Measurements from ENCODE around the gene KCNQ2.

KCNQ2 gene

DNA sequence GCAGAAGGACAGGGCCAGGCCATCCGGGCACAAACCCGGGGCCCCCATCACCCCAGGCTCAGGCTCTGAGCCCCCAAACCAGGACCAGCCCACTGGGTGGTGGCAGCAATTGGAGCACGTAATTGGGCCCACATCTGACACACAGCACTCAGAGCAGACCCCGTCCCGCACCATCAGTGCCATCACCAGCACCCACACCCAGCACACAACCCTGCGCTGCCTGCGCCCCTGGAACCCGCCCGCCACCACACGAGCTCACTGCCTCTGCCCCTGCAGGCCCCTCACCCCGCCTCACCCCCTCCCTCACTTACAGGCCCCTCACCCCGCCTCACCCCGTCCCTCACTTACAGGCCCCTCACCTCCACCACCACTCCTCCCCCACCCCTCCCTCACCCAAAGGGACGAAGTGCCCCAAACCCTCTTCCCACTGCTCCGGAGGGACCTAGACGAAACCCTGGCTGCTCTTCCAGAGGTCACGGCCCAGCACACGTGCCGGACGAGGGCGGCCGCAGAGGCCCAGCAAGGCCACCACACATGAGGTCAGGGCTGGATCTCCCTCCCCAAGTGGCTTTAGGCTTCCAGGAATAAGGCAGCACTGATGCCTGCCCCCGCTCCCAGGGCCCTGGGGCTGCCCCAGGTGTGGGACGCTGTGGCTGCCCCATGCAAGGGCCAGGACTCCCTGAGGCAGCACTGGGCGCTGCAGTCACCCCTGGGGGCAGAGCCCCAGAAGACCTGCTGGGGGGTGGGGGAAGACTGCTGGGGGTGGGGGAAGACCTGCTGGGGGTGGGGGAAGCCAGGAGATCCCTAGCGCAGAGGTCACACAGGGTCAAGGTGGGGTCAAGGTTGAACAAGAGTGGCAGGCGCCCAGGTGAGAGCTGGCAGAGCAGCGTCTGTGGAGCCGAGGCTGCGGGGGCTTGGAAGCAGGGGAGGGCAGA is 22.4 kb downstream of the KCNQ2 start:
- peaks cover 7% of the 10 kb centered on the region for H3K4me1 Mint-ChIP-seq (ENCODE audit: low read depth)
- peaks cover 18% of the 10 kb centered on the region for H3K27me3 Mint-ChIP-seq
- H3K36me3 Mint-ChIP-seq (ENCODE audit: low read depth): no peaks in the 10 kb centered on the region
- H3K4me3 Mint-ChIP-seq: no peak overlapping the region
- no peak overlapping the region for H3K27ac Mint-ChIP-seq
- H3K9me3 Mint-ChIP-seq: no peaks in the 10 kb centered on the region

DNA sequence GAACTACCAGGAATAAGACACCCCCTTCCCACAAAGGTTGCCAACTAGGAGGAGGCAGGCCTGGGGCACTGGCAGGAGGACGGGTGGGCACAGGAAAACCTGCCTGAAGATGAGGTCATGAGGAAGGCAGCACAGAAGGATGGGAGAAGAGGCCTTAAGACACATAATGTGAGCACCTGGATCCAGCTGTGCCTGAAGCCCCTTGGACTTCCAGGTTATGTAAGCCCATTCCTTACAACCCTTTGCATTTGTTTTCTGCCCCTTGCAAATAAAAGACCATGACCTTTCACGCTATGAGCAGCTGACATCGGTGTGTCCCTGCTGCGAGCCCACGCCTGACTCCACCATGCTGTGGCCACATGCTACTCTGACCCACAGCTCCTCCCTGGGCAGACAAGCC is 23.4 kb downstream of the KCNQ2 start:
- no peak overlapping the region for H3K27ac Mint-ChIP-seq
- H3K9me3 Mint-ChIP-seq: no peaks in the 10 kb centered on the region
- no peak overlapping the region for H3K4me3 Mint-ChIP-seq
- peaks cover 8% of the 10 kb centered on the region for H3K27me3 Mint-ChIP-seq
- peaks cover 3% of the 10 kb centered on the region for H3K4me1 Mint-ChIP-seq (ENCODE audit: low read depth)
- no peaks in the 10 kb centered on the region for H3K36me3 Mint-ChIP-seq (ENCODE audit: low read depth)

DNA sequence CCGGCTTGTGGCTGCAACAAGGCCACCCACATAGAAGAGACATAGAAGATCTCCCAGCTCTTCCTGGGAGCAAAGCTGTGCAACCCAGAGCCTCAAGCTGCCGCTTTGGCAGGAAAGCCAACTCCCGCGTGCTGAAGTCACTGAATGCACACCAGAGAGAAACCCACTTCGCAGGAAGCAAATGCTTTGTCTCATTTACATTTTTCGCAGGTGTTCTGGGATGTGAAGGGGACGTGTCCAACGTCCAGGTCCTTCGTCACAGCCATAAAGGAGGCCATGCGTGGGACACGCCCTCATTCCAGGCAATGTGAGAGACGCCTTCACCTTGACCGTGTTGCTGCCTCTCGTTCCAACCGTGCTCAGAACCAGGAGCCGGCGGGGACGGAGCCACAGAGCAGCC is 24.4 kb downstream of the KCNQ2 start:
- Mint-ChIP-seq H3K36me3 (ENCODE audit: low read depth) (no peaks in the 10 kb centered on the region), H3K4me3 (no peak overlapping the region), H3K9me3 (peaks cover 3% of the 10 kb centered on the region), H3K27me3 (peaks cover 5% of the 10 kb centered on the region), H3K4me1 (ENCODE audit: low read depth) (no peaks in the 10 kb centered on the region), H3K27ac (no peak overlapping the region)

DNA sequence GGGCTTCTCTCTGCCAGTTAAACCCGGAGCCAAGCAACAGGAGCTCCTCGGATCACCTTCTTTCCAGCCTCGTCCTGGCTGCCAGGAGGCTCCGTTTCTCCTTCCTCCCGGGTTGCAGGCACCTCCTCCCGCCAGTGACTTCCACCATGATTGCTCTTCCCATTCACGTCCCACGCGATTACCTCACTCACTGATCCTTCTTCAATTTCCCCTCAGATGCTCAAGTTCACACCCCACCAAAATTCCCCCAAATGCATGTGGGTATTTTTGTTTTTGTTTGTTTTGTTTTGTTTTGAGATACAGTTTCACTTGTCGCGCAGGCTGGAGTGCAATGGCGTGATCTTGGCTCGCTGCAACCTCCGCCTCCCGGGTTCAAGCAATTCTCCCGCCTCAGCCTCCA is 25.1 kb downstream of the KCNQ2 start:
- Mint-ChIP-seq H3K27me3 (peaks cover 5% of the 10 kb centered on the region), H3K36me3 (ENCODE audit: low read depth) (no peaks in the 10 kb centered on the region), H3K4me1 (ENCODE audit: low read depth) (peaks cover 3% of the 10 kb centered on the region), H3K9me3 (peaks cover 5% of the 10 kb centered on the region), H3K4me3 (no peak overlapping the region), H3K27ac (no peak overlapping the region)

DNA sequence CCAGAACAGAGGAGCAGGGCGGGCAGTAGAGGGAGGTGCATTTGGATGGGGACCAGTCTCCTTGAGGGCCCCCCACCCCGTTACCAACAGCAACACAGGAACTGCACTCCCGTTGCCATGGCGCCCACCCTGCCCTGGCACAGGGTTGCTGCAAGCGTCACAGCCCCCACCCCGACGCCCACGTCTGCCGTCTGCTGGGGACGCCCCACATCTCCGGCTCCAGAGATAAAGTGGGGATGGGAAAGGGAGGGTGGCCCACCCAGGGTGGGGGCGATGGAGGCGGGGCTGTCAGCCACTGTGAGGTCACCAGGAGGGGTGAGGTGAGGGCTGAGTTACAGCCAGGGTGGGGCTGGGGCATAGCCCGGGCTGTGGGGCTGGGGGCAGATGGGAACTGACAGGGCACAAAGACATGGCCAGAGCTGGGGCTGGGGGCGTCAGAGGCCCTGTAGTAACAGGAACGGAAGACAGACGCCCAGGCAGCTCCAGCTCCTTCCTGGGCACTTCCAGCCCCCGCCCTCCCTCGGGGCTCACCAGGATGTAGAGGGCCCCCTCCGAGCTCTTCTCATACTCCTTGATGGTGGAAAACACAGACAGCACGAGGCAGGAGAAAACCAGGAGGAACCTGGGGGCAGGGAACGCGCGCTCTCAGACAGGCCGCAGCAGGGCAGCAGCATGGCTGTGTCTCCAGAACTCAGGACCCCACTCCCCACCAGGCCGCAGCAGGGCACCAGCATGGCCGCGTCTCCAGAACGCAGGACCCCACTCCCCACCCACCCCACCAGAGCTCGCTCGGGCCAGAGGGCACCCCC is 26.0 kb downstream of the KCNQ2 start:
- H3K27me3 Mint-ChIP-seq: peaks cover 5% of the 10 kb centered on the region
- no peak overlapping the region for H3K4me3 Mint-ChIP-seq
- peaks cover 5% of the 10 kb centered on the region for H3K9me3 Mint-ChIP-seq
- peaks cover 12% of the 10 kb centered on the region for H3K4me1 Mint-ChIP-seq (ENCODE audit: low read depth)
- no peaks in the 10 kb centered on the region for H3K36me3 Mint-ChIP-seq (ENCODE audit: low read depth)
- no peak overlapping the region for H3K27ac Mint-ChIP-seq

DNA sequence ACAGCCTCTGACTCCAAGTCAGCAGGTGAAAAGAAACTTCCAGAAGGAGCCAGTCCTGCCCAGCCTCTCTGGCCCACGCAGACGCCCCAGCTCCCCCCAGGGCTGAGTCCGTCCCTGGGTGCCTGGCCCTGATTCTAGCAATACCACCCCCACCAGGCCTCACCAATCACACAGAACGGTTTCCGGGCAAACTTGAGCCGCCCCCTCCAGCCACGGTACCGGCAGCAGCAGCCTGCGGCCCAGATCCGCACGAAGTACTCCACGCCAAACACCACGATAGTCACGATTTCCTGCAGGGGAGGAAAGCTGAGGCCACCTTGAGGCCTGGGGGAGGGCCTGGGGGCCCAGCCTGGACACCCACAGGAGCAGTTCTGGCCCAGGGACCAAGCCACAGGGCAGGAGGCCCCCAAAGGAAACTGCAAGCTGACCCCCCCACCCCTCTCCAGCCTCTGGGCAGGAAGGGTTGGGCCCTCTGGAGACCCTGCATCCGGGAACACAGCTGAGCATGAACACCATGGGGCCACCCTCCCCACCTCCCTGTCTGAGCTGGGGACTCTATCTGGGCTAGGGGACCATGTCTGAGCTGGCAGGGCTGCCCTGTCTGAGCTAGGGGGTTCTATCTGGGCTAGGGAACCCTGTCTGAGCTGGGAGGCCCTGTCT is 27.2 kb downstream of the KCNQ2 start:
- Mint-ChIP-seq H3K4me3 (no peak overlapping the region), H3K9me3 (peaks cover 5% of the 10 kb centered on the region), H3K4me1 (ENCODE audit: low read depth) (peaks cover 21% of the 10 kb centered on the region), H3K27me3 (peaks cover 5% of the 10 kb centered on the region), H3K36me3 (ENCODE audit: low read depth) (no peaks in the 10 kb centered on the region), H3K27ac (no peak overlapping the region)

DNA sequence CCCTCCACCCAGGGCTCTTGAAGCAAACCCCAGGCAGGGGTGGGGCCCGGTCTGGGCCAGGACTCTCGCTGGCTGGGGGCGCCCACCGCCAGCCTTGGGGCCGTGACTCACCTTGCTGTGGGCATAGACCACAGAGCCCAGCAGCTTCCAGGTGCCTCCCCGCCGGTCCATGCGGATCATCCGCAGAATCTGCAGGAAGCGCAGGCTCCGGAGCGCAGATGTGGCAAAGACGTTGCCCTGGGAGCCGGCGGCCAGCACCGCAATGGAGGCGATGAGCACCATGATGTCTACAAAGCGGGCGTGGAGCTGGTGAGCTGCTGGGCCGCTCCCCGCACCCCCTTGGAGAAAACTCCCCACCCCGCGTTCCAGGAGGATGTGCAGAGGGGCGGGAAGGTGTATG is 27.9 kb downstream of the KCNQ2 start:
- Mint-ChIP-seq H3K4me3 (no peak overlapping the region), H3K9me3 (peaks cover 5% of the 10 kb centered on the region), H3K27ac (no peak overlapping the region), H3K36me3 (ENCODE audit: low read depth) (no peaks in the 10 kb centered on the region), H3K4me1 (ENCODE audit: low read depth) (peaks cover 21% of the 10 kb centered on the region), H3K27me3 (peaks cover 5% of the 10 kb centered on the region)

DNA sequence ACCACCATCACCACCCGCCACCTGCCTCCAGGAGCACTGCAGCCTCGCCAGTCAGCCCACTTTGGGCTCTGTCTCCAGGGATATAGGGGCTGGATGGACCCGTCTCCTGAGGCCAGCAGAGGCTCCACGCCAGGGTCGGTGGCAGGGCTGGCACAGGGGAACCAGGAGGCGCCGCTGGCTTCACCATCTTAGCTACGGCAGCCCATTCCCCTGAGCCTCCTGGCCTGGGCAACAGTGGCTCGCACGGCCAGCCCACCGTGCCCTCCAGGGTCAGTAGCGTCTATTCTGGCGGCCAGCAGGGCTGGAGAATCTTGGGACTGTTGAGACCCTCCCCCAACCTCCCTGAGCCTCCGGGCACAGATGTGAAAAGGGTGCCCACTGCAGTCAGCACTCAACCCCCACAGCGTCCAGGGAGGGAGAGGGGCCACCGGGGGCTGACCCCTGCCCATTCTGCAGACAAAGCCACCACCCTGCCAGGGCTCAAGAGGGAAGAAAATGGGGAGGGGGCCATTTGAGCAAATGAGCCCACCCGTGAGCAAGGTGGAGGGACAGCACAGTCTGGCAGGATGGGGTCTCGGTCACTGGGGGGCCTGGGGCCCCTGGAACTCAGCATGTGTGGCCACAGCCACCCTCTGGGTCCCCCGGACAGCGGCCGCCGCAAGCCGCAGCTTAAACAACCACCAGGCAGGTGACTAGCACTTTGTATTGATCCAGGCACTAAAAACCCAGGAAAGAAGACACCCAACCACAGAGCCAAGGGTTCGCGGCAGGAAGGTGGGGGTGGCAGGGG is 28.7 kb downstream of the KCNQ2 start:
- Mint-ChIP-seq H3K36me3 (ENCODE audit: low read depth) (no peaks in the 10 kb centered on the region), H3K9me3 (peaks cover 5% of the 10 kb centered on the region), H3K4me1 (ENCODE audit: low read depth) (peaks cover 21% of the 10 kb centered on the region), H3K4me3 (no peak overlapping the region), H3K27me3 (peaks cover 5% of the 10 kb centered on the region), H3K27ac (no peak overlapping the region)

DNA sequence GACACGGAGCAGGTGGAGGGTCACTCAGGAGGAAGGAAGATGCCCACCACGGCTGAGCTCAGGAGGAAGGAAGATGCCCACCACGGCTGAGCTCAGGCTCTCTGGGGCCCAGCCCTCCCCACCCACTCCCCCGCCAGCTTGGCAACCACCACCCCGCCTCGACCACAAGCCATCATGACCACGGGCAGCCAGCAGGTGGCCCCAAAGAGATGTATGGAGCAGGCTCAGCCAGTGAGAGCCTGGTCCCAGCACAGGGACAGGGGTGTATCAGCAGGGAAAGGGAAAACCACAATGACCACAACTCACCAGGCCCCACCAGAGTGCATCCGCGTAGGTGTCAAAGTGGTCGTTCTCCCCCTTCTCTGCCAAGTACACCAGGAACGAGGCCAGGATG is 30.4 kb downstream of the KCNQ2 start:
- H3K4me1 Mint-ChIP-seq (ENCODE audit: low read depth): peaks cover 21% of the 10 kb centered on the region
- no peaks in the 10 kb centered on the region for H3K36me3 Mint-ChIP-seq (ENCODE audit: low read depth)
- peaks cover 4% of the 10 kb centered on the region for H3K27me3 Mint-ChIP-seq
- H3K4me3 Mint-ChIP-seq: peak overlapping the region; percentile 40
- peak overlapping the region; percentile 61 for H3K27ac Mint-ChIP-seq
- peaks cover 5% of the 10 kb centered on the region for H3K9me3 Mint-ChIP-seq

DNA sequence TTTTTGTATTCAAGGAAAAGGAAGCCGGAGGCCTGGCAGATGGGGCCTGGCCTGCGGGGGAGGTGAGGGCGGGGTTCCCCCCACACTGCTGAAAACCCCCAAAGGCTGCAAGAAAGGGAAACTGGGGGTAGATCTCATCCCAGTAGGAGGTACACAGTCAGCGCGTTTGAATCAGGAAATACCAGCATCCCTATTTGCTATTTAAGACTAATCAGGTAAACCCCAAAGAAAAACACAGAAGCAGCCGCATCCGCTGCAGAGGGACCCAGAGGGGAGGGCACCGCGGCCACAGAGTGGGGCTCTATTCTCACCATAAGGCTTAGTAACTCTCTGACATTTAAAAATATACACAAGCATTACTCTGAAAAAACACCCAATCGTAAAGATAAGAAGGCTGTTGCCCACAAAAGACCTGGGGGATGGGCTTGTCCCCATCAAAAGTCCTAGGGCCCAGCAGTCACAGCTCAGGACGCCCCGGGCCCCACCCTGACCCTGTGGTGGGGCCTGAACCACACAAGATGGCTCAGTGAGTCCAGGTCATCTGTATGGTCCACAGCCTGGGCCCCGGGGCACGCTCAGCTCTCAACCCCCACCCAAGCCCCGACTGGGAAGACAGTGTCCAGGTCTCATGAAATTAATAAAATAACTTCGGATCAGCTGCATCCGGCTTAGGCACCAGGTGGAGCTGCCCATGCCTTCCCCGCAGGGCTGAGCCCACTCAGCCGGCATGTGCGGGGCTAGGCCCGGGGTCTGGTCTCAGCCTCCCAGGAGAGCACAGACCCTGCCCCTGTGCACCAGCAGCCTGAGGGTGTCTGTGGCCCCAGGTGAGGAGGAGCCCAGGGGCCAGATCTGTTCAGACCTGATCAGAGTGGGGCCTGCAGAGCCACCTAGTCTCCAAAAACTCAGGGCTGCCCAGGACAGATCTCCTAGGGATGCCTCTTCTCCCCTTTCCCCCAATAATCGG is 31.0 kb downstream of the KCNQ2 start:
- Mint-ChIP-seq H3K4me1 (ENCODE audit: low read depth) (peaks cover 21% of the 10 kb centered on the region), H3K27me3 (peaks cover 6% of the 10 kb centered on the region), H3K9me3 (peaks cover 5% of the 10 kb centered on the region), H3K4me3 (peak overlapping the region; percentile 60), H3K36me3 (ENCODE audit: low read depth) (no peaks in the 10 kb centered on the region), H3K27ac (peak overlapping the region; percentile 78)

DNA sequence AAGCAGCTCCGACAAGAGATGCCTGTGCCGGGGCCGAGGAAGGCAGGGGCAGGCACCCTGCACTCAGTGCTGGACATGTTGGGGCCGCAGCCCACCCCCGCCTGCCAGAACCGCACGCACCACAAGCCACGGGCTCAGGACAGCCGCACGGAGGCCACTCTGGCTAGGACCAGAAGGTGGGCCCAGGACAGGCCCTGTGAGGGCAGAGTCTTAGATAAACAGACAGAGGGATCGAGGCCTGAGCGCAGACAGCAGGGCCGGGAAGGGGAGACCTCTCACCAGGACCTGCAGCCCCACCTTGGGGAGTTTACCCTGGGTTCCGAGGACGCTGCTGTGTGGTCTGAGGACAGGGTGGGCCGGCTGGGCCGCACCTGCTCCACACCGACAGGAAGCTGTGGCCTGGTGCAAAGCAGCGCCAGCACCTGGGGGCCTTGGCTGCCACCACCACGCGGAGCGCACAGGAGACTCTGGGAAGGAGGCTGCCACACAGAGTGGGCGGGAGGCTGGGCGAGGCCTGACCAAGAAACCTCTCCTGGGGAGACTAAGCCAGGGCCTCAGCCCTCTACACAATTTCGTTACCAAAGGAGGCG is 32.0 kb downstream of the KCNQ2 start:
- no peak overlapping the region for H3K27ac Mint-ChIP-seq
- peaks cover 21% of the 10 kb centered on the region for H3K4me1 Mint-ChIP-seq (ENCODE audit: low read depth)
- H3K27me3 Mint-ChIP-seq: peaks cover 6% of the 10 kb centered on the region
- peaks cover 5% of the 10 kb centered on the region for H3K9me3 Mint-ChIP-seq
- H3K36me3 Mint-ChIP-seq (ENCODE audit: low read depth): no peaks in the 10 kb centered on the region
- no peak overlapping the region for H3K4me3 Mint-ChIP-seq

DNA sequence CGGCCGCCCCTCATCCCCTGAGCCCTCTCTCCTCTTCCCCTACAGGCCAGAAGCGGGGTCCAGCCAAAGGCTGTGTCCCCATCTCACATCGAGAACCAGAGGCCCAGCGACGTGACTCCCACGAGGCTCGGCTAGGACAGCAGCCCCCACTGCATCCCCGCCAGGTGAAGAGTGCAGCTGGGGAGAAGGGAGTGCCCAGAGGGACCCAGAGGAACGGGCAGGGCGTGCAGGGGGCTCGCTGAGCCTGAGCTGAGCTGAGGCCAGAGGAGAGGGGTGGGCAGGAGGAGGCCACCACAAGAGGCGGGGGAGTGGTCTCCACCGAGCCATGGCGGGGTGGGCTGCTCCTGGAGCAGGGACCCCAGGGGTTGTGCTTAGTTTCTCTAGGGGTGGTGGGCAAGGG is 32.6 kb downstream of the KCNQ2 start:
- H3K36me3 Mint-ChIP-seq (ENCODE audit: low read depth): no peaks in the 10 kb centered on the region
- H3K4me3 Mint-ChIP-seq: no peak overlapping the region
- H3K27ac Mint-ChIP-seq: no peak overlapping the region
- H3K4me1 Mint-ChIP-seq (ENCODE audit: low read depth): peaks cover 26% of the 10 kb centered on the region
- H3K27me3 Mint-ChIP-seq: peaks cover 9% of the 10 kb centered on the region
- peaks cover 5% of the 10 kb centered on the region for H3K9me3 Mint-ChIP-seq

DNA sequence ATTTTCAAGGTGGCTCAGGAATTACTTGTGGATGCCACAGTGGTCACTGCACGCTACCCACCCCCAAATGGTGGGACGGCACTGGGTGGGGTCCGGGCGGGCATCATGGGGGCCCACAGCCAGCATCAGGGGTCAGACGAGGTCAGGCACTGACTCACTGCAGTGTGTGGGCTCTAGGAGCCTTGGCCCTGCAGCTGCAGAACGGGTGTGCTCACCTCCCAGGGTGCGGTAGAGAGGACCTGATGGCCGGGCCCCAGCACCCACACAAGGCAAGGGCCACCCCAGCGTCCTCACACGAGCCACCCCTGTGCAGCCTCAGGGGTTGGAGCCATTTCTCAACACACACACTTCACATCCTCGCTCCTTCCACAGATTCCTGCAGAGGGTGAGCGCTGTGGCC is 34.3 kb downstream of the KCNQ2 start:
- Mint-ChIP-seq H3K36me3 (ENCODE audit: low read depth) (no peaks in the 10 kb centered on the region), H3K4me3 (no peak overlapping the region), H3K27ac (no peak overlapping the region), H3K9me3 (peaks cover 3% of the 10 kb centered on the region), H3K27me3 (peaks cover 14% of the 10 kb centered on the region), H3K4me1 (ENCODE audit: low read depth) (peaks cover 29% of the 10 kb centered on the region)
